ENCODE data around the gene MXRA7. TPM values are rescaled to one million over a fixed set of nuclear protein-coding genes. Genes with fewer than 3 reads are reported as not detected.
"Not testable (repeated sequence)": the region's sequence is repeated elsewhere in the genome, so short reads cannot be mapped to it uniquely, and the experiment has no call there.

Gene MXRA7
- polyA plus RNA-seq, 1 donor = 87.4 TPM

DNA sequence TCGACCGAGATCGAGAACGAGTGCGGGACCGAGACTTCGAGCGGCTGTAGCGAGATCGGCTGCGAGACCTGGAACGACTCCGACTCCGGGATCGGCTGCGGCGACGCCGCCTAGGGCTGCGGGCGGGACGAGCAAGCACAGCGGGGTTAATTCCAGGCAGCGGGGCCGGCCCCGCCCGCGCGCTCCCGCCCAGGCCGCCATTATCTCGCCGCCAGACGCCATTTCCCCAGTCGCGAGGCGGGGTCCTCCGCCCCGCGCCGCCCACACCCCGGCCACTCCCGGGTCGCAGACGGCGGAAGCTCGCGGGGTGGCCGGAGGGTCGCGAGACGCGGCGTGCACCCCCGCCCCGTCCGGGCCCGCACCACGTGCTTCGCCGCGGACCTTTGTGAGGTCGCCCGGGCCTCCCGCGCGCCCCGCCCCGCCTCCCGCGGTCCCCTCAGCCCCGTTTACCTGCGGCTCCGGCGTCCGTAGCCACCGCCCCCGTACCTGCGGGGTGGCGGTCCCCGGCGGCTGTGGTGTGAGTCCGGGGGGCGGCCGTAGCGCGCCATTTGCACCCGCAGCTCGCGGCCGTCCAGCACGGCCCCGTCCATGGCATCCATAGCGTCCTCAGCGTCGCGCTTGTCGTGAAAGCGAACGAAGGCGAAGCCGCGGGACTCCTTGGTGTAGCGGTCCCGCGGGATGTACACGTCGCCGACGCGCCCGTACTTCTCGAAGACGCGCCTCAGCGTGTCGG is 25.8 kb upstream of the MXRA7 start:
- no peak for DNase-seq

DNA sequence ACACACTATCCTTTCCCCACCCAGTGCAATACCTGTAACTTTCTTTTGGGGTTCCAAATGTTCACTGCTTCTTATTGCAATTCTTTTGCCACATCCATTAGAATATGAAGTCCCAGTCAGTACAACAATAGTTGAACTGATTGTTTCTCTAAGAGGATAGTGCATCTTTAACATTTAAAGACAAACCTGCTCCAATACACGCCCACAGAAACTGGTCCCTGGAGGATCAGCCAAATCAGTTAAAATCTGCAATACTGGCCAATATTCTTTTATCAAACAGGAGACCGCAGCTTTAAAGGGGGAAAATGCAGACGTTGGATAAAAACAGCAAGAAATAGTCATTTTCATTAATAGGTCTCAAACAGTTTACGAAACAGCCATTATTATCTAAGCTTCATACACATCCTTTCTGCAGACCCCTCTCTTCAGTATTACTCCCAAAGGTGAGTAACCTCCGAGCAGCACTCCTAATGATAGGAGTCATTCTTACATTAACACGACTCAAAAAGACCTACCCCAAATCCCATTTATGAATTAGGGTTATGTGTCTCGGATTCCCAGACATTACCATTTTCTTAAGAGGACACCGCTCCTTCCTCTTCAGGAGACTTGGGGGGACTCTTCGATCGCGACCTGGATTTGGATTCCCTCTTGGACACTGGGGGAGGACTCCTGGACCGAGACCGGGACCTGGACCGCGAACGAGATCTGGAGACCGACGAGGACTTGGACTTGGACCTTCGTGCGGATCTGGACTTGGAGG is 25.0 kb upstream of the MXRA7 start:
- DNase-seq = no peak

DNA sequence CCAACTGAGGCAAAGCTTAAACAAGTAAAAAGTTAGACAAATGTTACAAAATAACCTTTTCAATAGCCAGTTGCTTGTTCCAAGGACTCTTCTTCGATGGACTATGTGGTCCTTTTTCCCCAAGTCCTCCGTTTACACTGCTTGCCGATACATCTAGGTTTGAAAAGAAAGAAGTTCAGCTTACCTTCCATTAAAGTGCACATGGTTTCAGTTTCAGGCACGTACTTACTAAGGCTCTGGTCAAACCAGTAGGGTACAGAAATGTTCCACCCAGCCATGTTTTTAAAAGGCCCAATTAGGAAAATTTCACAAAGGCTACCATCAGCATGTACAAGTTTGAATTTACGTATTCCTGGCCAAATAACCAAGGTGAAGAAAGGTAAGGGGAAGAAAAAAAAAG is 24.2 kb upstream of the MXRA7 start:
- DNase-seq = no peak

GRCh38 chr17:76734080-76734840 is 23.5 kb upstream of the MXRA7 start:
- no peak for DNase-seq

- no peak for DNase-seq
Observed at GRCh38 chr17:76733618-76733957, 22.8 kb upstream of the MXRA7 start.

DNA sequence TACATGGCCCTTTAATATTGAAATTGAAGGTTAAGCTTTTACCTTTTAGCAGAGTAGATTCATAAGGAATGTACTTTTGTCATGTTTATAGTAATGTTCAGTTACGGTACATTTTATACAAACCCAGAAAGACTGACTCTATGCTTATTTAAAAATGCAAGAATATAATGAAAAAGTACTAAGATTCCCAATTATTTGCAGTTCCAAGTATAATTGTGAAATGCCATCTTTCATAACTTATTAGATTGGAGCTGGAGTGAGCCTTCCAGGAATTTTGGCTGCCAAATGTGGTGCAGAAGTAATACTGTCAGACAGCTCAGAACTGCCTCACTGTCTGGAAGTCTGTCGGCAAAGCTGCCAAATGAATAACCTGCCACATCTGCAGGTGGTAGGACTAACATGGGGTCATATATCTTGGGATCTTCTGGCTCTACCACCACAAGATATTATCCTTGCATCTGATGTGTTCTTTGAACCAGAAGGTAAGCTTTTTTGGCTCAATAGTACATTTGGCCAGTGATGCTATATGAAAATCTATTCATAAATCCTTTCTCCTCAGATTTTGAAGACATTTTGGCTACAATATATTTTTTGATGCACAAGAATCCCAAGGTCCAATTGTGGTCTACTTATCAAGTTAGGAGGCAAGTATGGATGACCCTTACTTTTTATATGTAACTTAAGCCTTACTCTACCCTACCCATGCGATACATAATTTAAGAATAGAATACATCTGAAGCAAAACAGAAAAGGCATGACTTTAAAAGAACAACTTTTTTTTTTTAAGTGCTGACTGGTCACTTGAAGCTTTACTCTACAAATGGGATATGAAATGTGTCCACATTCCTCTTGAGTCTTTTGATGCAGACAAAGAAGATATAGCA is 22.2 kb upstream of the MXRA7 start:
- DNase-seq = no peak

DNA sequence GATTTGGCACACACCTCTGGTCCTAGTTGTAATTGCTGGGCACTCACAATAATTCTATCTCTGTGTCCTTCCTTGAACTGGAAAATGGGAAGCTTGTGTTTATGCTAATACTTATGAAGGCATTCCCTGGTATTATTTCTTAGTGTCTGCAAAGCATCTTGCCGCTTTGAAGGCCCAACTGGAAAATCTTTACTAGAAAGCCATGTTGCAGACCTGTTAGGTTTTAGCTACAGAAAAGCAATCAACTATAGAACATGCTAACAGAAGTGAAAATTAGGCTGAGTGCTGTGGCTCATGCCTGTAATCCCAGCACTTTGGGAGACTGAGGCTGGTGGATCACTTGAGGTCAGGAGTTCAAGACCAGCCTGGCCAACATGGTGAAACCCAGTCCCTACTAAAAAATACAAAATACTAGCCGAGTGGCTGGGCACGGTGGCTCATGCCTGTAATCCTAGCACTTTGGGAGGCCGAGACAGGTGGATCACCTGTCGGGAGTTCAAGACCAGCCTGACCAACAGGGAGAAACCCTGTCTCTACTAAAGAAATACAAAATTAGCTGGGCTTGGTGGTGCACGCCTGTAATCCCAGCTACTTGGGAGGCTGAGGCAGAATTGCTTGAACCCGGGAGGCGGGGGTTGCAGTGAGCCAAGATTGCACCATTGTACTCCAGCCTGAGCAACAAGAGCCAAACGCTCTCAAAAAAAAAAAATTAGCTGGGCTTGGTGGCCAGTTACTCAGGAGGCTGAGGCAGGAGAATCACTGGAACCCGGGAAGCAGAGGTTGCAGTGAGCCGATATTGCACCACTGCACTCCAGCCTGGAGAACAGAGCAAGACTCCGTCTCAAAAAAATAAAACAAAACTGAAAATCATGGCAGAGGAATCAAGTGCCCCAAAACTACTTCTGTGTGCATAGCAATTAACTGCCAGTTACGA is 21.3 kb upstream of the MXRA7 start:
- not testable (repeated sequence) for DNase-seq

DNA sequence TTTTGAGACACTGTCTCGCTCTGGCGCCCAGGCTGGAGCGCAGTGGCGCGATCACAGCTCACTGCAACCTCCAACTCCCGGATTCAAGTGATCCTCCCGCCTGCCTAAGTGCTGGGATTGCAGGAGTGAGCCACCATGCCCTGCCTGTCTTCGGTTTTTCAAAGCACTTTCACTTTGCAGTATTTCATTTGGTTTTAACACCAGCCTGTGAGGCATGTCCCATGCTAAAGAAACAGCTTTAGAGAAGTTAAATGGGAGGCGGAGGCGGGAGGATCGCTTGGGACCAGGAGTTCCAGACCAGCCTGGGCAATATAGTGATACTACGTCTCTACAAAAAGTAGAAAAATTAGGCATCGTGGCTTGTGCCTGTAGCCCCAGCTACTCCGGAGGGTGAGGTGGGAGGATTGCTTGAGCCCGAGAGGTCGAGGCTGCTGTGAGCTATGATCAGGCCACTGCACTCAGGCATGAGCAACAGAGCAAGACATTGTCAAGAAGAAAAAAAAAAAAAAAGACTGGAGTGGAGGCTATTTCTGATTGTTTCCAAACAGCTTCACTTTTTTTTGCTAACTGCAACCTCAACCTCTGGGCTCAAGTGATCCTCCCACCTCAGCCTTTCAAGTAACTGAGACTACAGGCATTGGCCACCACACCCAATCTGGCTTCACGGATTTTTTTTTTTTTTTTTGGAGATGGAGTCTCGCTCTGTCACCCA is 17.1 kb upstream of the MXRA7 start:
- no peak for DNase-seq

- no peak for DNase-seq
Observed at GRCh38 chr17:76726776-76727718, 16.3 kb upstream of the MXRA7 start, which contains the start of gene METTL23. TSS of gene METTL23 (plus strand) at chr17:76726839. CDS start at chr17:76729711, 2,872 bp downstream.

DNA sequence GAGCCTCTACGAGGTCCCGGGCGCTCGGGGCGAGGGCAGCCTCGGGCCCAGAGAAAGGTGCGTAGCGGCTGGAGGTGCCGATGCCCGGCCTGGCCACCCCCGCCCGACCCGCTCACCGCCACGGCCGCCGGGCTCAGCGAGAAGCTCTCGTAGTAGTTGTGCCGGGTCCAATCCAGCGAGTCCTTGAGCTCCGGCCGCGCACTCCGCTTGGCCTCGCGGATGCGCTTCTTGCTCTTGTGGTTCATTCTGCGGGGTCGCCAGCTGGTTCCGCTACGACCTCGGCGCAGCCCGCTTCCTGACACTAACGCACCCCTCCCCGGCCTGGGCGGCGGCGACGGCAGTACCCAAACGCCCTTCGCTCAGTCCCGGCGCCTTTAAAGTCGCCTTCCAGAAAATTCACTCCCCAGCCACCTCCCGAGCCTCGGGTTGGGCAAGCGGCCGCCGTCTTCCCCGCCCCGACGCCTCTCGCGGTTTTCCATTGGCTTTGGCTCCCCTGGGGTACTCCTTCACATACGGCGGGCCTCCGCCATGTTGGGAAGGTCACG is 15.5 kb upstream of the MXRA7 start, which contains the start of gene JMJD6:
Gene JMJD6 (minus strand): TSS at position 376 of the 545 bp plus-strand sequence. CDS start 131 bp downstream, at position 245.
- DNase-seq = peak; percentile 93

- no peak for DNase-seq
Observed at GRCh38 chr17:76725580-76726230, 14.9 kb upstream of the MXRA7 start.

DNA sequence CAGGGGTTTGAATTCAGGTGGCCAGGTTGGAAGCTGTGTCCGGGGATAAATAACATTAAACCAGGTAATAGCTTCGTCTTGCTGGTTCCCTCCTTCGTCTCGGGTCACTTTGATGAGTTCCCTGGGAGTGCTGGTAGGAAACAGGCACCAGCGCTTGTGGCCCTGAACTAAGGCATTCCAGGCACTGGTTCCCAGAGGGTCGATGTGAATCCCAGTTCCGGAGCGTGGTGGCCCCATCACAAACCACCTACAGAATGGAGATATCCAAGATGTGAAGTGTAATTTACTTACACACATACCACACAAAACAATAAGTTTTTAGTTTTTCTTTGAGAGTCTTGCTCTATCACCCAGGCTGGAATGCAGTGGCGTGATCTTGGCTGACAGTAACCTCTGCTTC is 13.0 kb upstream of the MXRA7 start:
- no peak for DNase-seq

GRCh38 chr17:76722977-76723376 is 12.2 kb upstream of the MXRA7 start:
- not testable (repeated sequence) for DNase-seq

DNA sequence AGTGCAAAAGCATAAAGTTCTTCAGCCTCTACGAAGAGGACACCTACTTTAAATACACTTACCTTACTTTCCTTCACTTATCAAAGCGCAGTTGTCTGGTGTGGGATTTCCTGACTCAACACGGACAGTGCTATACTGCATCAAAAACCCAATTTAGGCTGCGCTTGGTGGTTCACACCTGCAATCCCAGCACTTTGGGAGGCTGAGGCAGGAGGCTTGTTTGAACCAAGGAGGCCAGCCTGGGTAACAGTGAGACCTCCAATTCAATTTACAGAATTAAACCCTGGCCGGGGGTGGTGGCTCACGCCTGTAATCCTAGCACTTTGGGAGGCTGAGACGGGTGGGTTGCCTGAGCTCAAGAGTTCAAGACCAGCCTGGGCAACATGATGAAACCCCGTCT is 11.5 kb upstream of the MXRA7 start:
- DNase-seq = no peak

GRCh38 chr17:76721463-76721862 is 10.7 kb upstream of the MXRA7 start:
- DNase-seq = no peak

DNA sequence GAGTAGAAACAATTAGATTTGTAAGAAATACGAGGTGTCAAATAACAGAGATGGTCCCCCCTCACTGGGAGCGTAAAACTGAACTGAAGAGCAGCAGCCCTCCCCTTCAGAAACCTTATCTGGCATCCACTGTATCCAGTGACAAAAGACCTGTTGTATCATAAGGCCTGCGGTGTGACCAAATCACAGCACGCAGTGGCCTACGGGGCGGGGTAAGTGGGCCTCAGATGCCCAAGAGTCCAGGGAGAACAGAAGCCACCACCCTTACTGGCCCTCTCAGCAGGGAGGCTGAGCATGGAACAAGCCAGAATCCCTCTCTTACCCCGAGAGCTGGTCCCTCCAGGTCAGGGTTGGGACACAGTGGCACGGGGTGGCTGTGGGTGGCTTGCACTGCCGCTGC is 10.2 kb upstream of the MXRA7 start:
- no peak for DNase-seq

DNA sequence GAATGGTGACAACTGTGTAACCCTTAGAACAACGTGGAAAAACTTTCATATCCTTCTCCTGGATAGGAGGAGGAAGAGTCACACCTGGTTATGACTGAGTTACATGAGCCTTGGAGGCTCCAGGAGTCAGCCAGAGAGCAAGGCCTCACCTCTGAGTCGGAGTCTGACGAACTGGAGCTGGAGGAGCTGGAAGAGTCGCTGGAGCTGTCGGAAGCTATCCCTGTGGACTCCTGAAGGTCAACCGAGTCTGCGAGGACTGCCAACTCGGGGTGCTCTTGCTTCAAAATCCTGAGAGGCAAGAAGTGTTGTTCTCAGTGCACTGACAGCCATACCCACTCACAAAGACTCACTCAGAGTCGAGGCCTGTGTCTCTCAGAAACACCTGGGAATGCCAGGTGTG is 9.4 kb upstream of the MXRA7 start:
- DNase-seq = no peak

DNA sequence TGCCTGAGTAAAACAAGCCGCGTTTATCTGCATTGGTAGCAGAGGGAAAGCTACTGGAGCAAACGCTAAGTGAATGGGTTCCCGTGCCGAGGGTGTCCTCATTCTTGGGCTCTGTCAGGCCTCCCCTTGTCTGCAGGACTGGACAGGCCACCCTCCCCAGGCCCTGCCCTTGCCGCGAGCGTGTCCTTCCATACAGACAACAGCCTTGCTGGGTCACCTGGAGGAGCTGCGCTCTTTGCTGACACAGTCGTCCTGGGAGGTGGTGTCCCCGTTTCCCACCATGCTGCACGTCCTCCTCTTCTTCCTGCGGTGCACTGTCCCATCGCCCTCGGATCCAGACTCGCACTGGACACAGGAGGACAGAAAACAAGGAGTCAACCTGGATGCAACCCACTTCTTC is 7.8 kb upstream of the MXRA7 start:
- no peak for DNase-seq
